Hepatocyte (in vitro differentiated cells): ENCODE measurements around the gene PIK3AP1. TPM values are rescaled to one million over a fixed set of nuclear protein-coding genes. Genes with fewer than 3 reads are reported as not detected.
"Not testable (repeated sequence)": the region's sequence is repeated elsewhere in the genome, so short reads cannot be mapped to it uniquely, and the experiment has no call there.

Experiments
- DNase-seq: peaks from one replicate; pipeline ENCODE4 v3.0.0-alpha.2; 2016; ENCODE audit warnings: low spot score
- H2AFZ ChIP-seq: fragments of 200-600 bp; sonication (generic); 2 replicates; pipeline ENCODE4 v1.6.0; 2016; ENCODE audit warnings: antibody characterized with exemption, mild to moderate bottlenecking
- H3K27ac ChIP-seq: fragments of 200-600 bp; sonication (generic); 2 replicates; pipeline ENCODE4 v1.5.1; 2016; ENCODE audit warnings: mild to moderate bottlenecking
- H3K27me3 ChIP-seq: fragments of 200-600 bp; sonication (generic); 2 replicates; pipeline ENCODE4 v1.6.1; 2016
- H3K36me3 ChIP-seq: fragments of 200-600 bp; sonication (generic); replicated peaks from 2 replicates; pipeline ENCODE4 v1.5.1; 2016; ENCODE audit warnings: low read depth; ENCODE audit not compliant: insufficient read depth
- H3K4me1 ChIP-seq: fragments of 200-600 bp; sonication (generic); 2 replicates; pipeline ENCODE4 v1.5.1; 2016; ENCODE audit warnings: mild to moderate bottlenecking, moderate library complexity; ENCODE audit not compliant: insufficient read depth
- H3K4me2 ChIP-seq: fragments of 200-600 bp; sonication (generic); 2 replicates; pipeline ENCODE4 v1.6.0; 2016
- H3K4me3 ChIP-seq: fragments of 200-600 bp; sonication (generic); 2 replicates; pipeline ENCODE4 v1.5.1; 2016; ENCODE audit warnings: mild to moderate bottlenecking
- H3K79me2 ChIP-seq: fragments of 200-600 bp; sonication (generic); 2 replicates; pipeline ENCODE4 v1.6.0; 2017; ENCODE audit warnings: mild to moderate bottlenecking
- H3K9me2 ChIP-seq: fragments of 200-600 bp; sonication (generic); replicated peaks from 2 replicates; pipeline ENCODE4 v1.6.0; 2017; ENCODE audit warnings: mild to moderate bottlenecking; ENCODE audit not compliant: insufficient read depth
- H3K9me3 ChIP-seq: fragments of 200-600 bp; sonication (generic); 2 replicates; pipeline ENCODE4 v1.5.1; 2016; ENCODE audit warnings: low read depth, mild to moderate bottlenecking
- H4K20me1 ChIP-seq: fragments of 200-600 bp; sonication (generic); 2 replicates; pipeline ENCODE4 v1.6.0; 2016; ENCODE audit warnings: mild to moderate bottlenecking; ENCODE audit not compliant: insufficient read depth, poor library complexity, severe bottlenecking
- EZH2 ChIP-seq: fragments of 200-600 bp; sonication (generic); IDR thresholded peaks from 2 replicates; pipeline ENCODE4 v1.6.1; 2016; ENCODE audit warnings: antibody characterized with exemption, mild to moderate bottlenecking, borderline replicate concordance
- EZH2phosphoT487 ChIP-seq: fragments of 200-600 bp; sonication (generic); IDR thresholded peaks from one replicate; pipeline ENCODE4 v1.6.1; 2018; ENCODE audit warnings: antibody characterized with exemption, mild to moderate bottlenecking, low read depth, moderate library complexity; ENCODE audit not compliant: unreplicated experiment, severe bottlenecking
- WGBS: methylation state at CpG from one replicate; pipeline ENCODE4 v1.1.6; 2016; ENCODE audit warnings: low lambda C conversion rate; ENCODE audit errors: missing lambda C conversion rate; 5-methylcytosine and 5-hydroxymethylcytosine counted together
- polyA plus RNA-seq: library from polyadenylated mRNA; unstranded; fragments of >200 nt; fragmentation: Nextera tagmentation; extraction: Ambion mirVana; gene quantifications from 2 replicates; pipeline ENCODE4 v1.2.1, GENCODE V29; 2016
- total RNA-seq: library from RNA; depleted of rRNA; stranded (reverse); fragments of >200 nt; gene quantifications from 2 replicates; pipeline ENCODE4 v1.2.3, GENCODE V29; 2014
- TF ChIP-seq, protein P1 (sequence below): fragments of 200-600 bp; sonication (generic); IDR thresholded peaks from 2 replicates; pipeline ENCODE4 v1.5.1; 2016; ENCODE audit warnings: antibody characterized with exemption, mild to moderate bottlenecking; ENCODE audit not compliant: poor library complexity

PIK3AP1 gene
- total and polyA plus RNA-seq, 2 experiments from 2014 or later, result 2.5 to 8.4 TPM

DNA sequence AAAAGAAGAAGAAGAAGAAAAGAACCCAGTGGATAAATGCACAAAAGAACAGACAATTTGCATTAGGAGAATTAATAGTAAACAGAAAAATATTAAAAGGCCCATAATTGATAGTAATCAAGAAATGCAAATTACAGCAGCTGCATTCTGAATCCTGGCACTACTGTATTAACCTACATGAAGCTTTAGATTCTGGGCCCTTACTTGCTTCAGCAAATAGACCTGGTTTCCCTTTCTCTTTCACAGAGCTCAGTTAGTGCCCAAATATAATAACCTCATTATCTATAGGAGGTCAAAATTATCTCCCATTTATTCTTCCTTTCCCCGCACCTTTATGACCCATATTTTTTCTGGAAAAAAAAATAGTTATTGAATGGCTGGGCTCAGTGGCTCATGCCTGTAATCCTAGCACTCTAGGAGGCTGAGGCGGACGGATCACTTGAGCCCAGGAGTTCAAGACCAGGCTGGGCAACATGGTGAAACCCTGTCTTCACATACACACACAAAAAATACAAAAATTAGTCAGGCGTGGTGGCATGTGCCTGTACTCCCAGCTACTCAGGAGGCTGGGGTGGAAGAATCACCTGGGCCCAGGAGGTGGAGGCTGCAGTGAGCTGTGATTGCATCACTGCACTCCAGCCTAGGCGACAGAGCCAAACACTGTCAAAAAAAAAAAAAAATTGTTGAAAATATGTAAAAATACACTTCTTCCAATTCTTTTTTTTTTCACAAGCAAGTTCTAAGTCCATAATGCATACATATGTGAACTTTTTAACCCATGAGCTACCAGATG is 36.0 kb upstream of the PIK3AP1 start:
- Histone ChIP-seq H3K79me2 (no peaks in the 10 kb centered on the region), H3K36me3 (no peaks in the 10 kb centered on the region), H2AFZ (no peak overlapping the region), H3K9me2 (no peaks in the 10 kb centered on the region), H3K4me1 (no peaks in the 10 kb centered on the region), H4K20me1 (no peaks in the 10 kb centered on the region), H3K27me3 (peaks cover 6% of the 10 kb centered on the region), H3K27ac (no peak overlapping the region), H3K4me2 (no peak overlapping the region), H3K4me3 (no peak overlapping the region), H3K9me3 (no peaks in the 10 kb centered on the region)
- no peak for TF ChIP-seq EZH2phosphoT487
- TF ChIP-seq EZH2, result no peak
- TF ChIP-seq, protein P1, sequence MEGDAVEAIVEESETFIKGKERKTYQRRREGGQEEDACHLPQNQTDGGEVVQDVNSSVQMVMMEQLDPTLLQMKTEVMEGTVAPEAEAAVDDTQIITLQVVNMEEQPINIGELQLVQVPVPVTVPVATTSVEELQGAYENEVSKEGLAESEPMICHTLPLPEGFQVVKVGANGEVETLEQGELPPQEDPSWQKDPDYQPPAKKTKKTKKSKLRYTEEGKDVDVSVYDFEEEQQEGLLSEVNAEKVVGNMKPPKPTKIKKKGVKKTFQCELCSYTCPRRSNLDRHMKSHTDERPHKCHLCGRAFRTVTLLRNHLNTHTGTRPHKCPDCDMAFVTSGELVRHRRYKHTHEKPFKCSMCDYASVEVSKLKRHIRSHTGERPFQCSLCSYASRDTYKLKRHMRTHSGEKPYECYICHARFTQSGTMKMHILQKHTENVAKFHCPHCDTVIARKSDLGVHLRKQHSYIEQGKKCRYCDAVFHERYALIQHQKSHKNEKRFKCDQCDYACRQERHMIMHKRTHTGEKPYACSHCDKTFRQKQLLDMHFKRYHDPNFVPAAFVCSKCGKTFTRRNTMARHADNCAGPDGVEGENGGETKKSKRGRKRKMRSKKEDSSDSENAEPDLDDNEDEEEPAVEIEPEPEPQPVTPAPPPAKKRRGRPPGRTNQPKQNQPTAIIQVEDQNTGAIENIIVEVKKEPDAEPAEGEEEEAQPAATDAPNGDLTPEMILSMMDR, result no peak
- DNase-seq, result no peak
- 90% methylated on average over 5 of the region's 5 CpGs for WGBS

DNA sequence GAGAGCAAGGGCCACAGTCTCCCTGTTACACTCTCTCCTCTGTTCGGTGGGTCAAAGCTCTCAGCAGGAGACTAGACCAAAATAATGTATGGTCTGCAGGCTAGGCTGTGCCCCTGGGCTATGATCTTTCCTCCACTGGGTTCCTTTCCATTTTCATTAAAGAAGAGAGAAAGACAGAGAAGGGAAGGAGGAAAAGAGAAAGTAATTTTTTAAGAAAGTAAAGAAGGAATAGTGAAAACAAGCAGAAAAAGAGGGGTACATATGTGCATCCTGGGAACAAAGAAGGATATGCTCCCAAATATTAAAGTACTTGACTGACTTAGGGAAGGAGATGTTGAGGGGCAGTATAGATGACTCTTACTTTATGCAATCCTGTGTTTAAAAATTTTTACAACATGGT is 33.6 kb upstream of the PIK3AP1 start:
- H3K9me3 ChIP-seq, result no peaks in the 10 kb centered on the region
- peaks cover 6% of the 10 kb centered on the region for H3K27me3 ChIP-seq
- WGBS, result 36% methylated on average over 1 of the region's 1 CpG
- TF ChIP-seq EZH2phosphoT487 (no peak), EZH2 (no peak)
- TF ChIP-seq, protein P1, result no peak
- H3K4me1 ChIP-seq, result no peaks in the 10 kb centered on the region
- H2AFZ ChIP-seq, result no peak overlapping the region
- no peaks in the 10 kb centered on the region for H3K9me2 ChIP-seq
- no peak overlapping the region for H3K4me3 ChIP-seq
- no peaks in the 10 kb centered on the region for H4K20me1 ChIP-seq
- no peaks in the 10 kb centered on the region for H3K36me3 ChIP-seq
- H3K4me2 ChIP-seq, result no peak overlapping the region
- H3K79me2 ChIP-seq, result no peaks in the 10 kb centered on the region
- no peak for DNase-seq
- H3K27ac ChIP-seq, result no peak overlapping the region

DNA sequence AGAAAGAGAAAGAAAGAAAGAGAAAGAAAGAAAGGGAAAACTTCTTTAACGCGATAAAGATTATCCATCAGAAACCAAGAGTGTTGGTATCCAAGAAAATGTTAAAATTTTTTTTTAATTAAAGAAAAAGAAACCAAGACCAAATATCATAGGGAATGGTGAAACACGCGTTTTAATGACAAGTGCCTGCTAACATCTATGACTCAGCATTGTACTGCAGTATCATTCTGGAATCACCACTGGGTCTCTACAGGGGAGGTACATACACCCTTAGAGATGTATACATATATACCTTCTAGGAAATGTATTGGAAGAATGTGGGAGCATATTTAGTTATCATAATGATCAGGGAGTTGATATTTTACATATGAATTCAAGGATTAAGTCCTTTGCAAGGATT is 32.1 kb upstream of the PIK3AP1 start:
- Histone ChIP-seq H3K4me2 (no peak overlapping the region), H3K4me1 (no peaks in the 10 kb centered on the region), H3K36me3 (no peaks in the 10 kb centered on the region), H3K79me2 (no peaks in the 10 kb centered on the region), H3K4me3 (no peak overlapping the region), H2AFZ (no peak overlapping the region), H3K27me3 (peaks cover 6% of the 10 kb centered on the region), H3K9me3 (no peaks in the 10 kb centered on the region), H4K20me1 (no peaks in the 10 kb centered on the region), H3K27ac (no peak overlapping the region), H3K9me2 (no peaks in the 10 kb centered on the region)
- no peak for DNase-seq
- TF ChIP-seq, protein P1, result no peak
- TF ChIP-seq EZH2phosphoT487 (no peak), EZH2 (no peak)
- WGBS, result 92% methylated on average over 2 of the region's 4 CpGs

DNA sequence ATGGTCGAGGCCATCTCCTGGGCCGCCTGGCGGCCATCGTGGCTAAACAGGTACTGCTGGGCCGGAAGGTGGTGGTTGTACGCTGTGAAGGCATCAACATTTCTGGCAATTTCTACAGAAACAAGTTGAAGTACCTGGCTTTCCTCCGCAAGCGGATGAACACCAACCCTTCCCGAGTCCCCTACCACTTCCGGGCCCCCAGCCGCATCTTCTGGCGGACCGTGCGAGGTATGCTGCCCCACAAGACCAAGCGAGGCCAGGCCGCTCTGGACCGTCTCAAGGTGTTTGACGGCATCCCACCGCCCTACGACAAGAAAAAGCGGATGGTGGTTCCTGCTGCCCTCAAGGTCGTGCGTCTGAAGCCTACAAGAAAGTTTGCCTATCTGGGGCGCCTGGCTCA is 30.0 kb upstream of the PIK3AP1 start:
- DNase-seq, H3K9me2 ChIP-seq, H2AFZ ChIP-seq, H3K36me3 ChIP-seq, H3K27me3 ChIP-seq, H3K4me2 ChIP-seq, H3K4me3 ChIP-seq, H3K9me3 ChIP-seq, H3K27ac ChIP-seq, H4K20me1 ChIP-seq, H3K4me1 ChIP-seq, H3K79me2 ChIP-seq: not testable (repeated sequence)
- 97% methylated on average over 18 of the region's 24 CpGs for WGBS
